HG03354 (cell line): ENCODE results near the gene MUC12.
A peak's percentile ranks its signal among the peaks of the same experiment; 100 is the strongest.

Experiments
- ATAC-seq: cut with Tn5 transposase; IDR thresholded peaks from one replicate; pipeline ENCODE4 v1.9.1; 2021; ENCODE audit warnings: mild to moderate bottlenecking; ENCODE audit not compliant: unreplicated experiment, poor library complexity, severe bottlenecking

MUC12 gene

GRCh38 chr7:100951888-100952560 lies 17.3 kb upstream of the MUC12 start:
- ATAC-seq: no peak

GRCh38 chr7:100952641-100953040 lies 16.7 kb upstream of the MUC12 start:
- ATAC-seq: no peak

- ATAC-seq: no peak
These were observed 11.4 kb upstream of the MUC12 start for GRCh38 chr7:100957832-100958421.

GRCh38 chr7:100959894-100960293 lies 9.5 kb upstream of the MUC12 start:
- no peak for ATAC-seq

GRCh38 chr7:100962537-100962936 lies 6.8 kb upstream of the MUC12 start:
- no peak for ATAC-seq

- ATAC-seq: no peak
These were observed 6.0 kb upstream of the MUC12 start for GRCh38 chr7:100963386-100963785.

GRCh38 chr7:100963874-100964273 lies 5.5 kb upstream of the MUC12 start:
- no peak for ATAC-seq

- ATAC-seq: no peak
These were observed 4.7 kb upstream of the MUC12 start for GRCh38 chr7:100964630-100965029.

- ATAC-seq: no peak
These were observed 4.2 kb upstream of the MUC12 start for GRCh38 chr7:100965045-100965722.

GRCh38 chr7:100965723-100966541 lies 3.4 kb upstream of the MUC12 start:
- ATAC-seq: peak; percentile 62

- ATAC-seq: peak; percentile 25
These were observed 2.6 kb upstream of the MUC12 start for GRCh38 chr7:100966542-100967291.

GRCh38 chr7:100967292-100967863 lies 2.0 kb upstream of the MUC12 start:
- ATAC-seq: no peak

- ATAC-seq: no peak
These were observed 1.3 kb upstream of the MUC12 start for GRCh38 chr7:100968031-100968430.

GRCh38 chr7:100968650-100969049 lies 715 bp upstream of the MUC12 start:
- ATAC-seq: no peak

GRCh38 chr7:100971111-100972001 lies 2.0 kb downstream of the MUC12 start:
- ATAC-seq: no peak

GRCh38 chr7:100972002-100972347 lies 2.6 kb downstream of the MUC12 start:
- no peak for ATAC-seq

- no peak for ATAC-seq
These were observed 4.7 kb downstream of the MUC12 start for GRCh38 chr7:100974021-100974420.

- ATAC-seq: no peak
These were observed 6.0 kb downstream of the MUC12 start for GRCh38 chr7:100975371-100975821.
